Type B pancreatic cell (in vitro differentiated cells): ENCODE results near the gene ATF1. TPM values are rescaled to one million over a fixed set of nuclear protein-coding genes. Genes with fewer than 3 reads are reported as not detected.
"Not testable (repeated sequence)": the region's sequence is repeated elsewhere in the genome, so short reads cannot be mapped to it uniquely, and the experiment has no call there.

Experiments
- DNase-seq: peaks from one replicate; pipeline ENCODE4 v3.0.0; 2021; ENCODE audit warnings: mixed read lengths; ENCODE audit not compliant: unreplicated experiment; ENCODE audit errors: extremely low spot score
- H3K27ac Mint-ChIP-seq: 2 replicates; pipeline ENCODE4 v1.8.0; 2021; ENCODE audit warnings: mild to moderate bottlenecking, mixed read lengths
- H3K27me3 Mint-ChIP-seq: 2 replicates; pipeline ENCODE4 v1.8.0; 2021; ENCODE audit warnings: mixed read lengths
- H3K36me3 Mint-ChIP-seq: 2 replicates; pipeline ENCODE4 v1.8.0; 2021; ENCODE audit warnings: mixed read lengths
- H3K4me1 Mint-ChIP-seq: one replicate; pipeline ENCODE4 v1.8.0; 2021; ENCODE audit warnings: mixed read lengths; ENCODE audit not compliant: unreplicated experiment
- H3K4me3 Mint-ChIP-seq: 2 replicates; pipeline ENCODE4 v1.8.0; 2021; ENCODE audit warnings: mild to moderate bottlenecking, mixed read lengths
- H3K9me3 Mint-ChIP-seq: 2 replicates; pipeline ENCODE4 v1.8.0; 2021; ENCODE audit warnings: mixed read lengths
- CTCF ChIP-seq: fragments of 200-600 bp; sonication (generic); conservative IDR thresholded peaks from 2 replicates; pipeline ENCODE4 v1.5.0; 2021; ENCODE audit warnings: antibody characterized with exemption, mild to moderate bottlenecking
- total RNA-seq: library from RNA; stranded (reverse); gene quantifications from 2 replicates; pipeline ENCODE4 v1.2.1, GENCODE V29; 2021; ENCODE audit warnings: low replicate concordance

ATF1 gene
- total RNA-seq, 1 donor from 2014 or later = 32.9 TPM

- H3K36me3 Mint-ChIP-seq = peaks cover 32% of the 10 kb centered on the region
- DNase-seq = no peak
- H3K4me1 Mint-ChIP-seq = no peaks in the 10 kb centered on the region
- H3K4me3 Mint-ChIP-seq = no peak overlapping the region
- no peak overlapping the region for H3K27ac Mint-ChIP-seq
- H3K9me3 Mint-ChIP-seq = peaks cover 11% of the 10 kb centered on the region
- H3K27me3 Mint-ChIP-seq = no peaks in the 10 kb centered on the region
- TF ChIP-seq CTCF = no peak
These were observed 39.5 kb downstream of the ATF1 start for GRCh38 chr12:50803230-50803875.

DNA sequence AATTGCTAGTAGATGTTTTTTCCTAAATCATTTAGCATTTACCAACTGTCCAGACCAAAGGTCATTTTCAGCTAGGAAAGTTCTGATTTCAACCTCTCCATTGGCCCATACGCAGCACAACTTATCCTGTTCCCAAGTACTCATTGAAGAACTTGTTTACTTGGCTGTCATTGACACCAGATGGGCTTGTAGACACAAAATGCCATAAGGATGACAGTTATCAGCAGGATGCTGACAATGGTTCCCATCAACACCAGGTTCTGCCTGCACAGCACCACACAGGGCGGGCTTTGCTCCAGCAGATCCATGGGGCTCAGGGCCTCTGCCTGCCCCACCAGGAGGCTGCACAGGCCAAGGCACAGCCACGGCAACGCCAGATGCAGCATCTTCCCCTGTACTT, 42.3 kb downstream of the ATF1 start:
- H3K36me3 Mint-ChIP-seq = peaks cover 22% of the 10 kb centered on the region
- TF ChIP-seq CTCF = no peak
- no peak overlapping the region for H3K4me3 Mint-ChIP-seq
- no peaks in the 10 kb centered on the region for H3K9me3 Mint-ChIP-seq
- H3K27ac Mint-ChIP-seq = no peak overlapping the region
- no peaks in the 10 kb centered on the region for H3K4me1 Mint-ChIP-seq
- no peaks in the 10 kb centered on the region for H3K27me3 Mint-ChIP-seq
- DNase-seq = no peak

DNA sequence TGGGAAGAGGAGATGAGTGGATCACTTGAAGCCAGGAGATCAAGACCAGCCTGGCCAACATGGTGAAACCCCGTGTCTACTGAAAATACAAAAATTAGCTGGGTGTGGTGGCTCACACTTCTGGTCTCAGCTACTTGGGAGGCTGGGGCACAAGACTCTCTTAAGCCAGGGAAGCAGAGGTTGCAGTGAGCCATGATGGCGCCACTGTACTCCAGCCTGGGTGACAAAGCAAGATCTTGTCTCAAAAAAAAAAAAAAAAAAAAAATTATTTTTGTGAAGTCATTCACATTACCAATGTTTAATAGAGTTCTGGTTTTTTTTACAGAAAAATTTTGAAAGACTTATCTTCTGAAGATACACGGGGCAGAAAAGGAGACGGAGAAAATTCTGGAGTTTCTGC, 45.2 kb downstream of the ATF1 start:
- not testable (repeated sequence) for DNase-seq, H3K27ac Mint-ChIP-seq, H3K9me3 Mint-ChIP-seq, H3K4me1 Mint-ChIP-seq, H3K4me3 Mint-ChIP-seq, H3K27me3 Mint-ChIP-seq
- peaks cover 27% of the 10 kb centered on the region for H3K36me3 Mint-ChIP-seq

- H3K27ac Mint-ChIP-seq, DNase-seq, H3K9me3 Mint-ChIP-seq, H3K4me3 Mint-ChIP-seq, H3K4me1 Mint-ChIP-seq, H3K27me3 Mint-ChIP-seq: not testable (repeated sequence)
- H3K36me3 Mint-ChIP-seq = peaks cover 38% of the 10 kb centered on the region
These were observed 51.0 kb downstream of the ATF1 start for GRCh38 chr12:50814921-50815320.

DNA sequence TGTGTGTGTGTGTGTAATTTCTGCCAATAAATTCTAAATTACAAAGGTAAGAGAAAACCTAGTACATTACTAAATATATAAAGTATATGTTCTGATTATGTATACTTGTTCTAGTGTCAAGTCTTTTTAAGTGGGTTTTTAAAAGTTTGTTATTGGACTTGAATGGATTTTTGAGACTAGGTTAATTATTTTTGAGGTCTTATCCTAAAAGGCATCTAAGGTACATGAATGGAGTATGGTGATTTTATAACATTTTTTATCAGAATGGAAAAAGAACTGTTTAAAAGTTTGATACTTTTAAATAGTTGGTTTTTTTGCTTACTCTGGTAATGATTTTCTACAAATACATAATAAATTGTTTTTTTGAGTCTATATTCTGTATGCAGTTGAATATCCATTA, 56.3 kb downstream of the ATF1 start:
- no peaks in the 10 kb centered on the region for H3K4me1 Mint-ChIP-seq
- no peaks in the 10 kb centered on the region for H3K27me3 Mint-ChIP-seq
- no peak for DNase-seq
- no peak overlapping the region for H3K27ac Mint-ChIP-seq
- no peak for TF ChIP-seq CTCF
- no peaks in the 10 kb centered on the region for H3K9me3 Mint-ChIP-seq
- H3K4me3 Mint-ChIP-seq = no peak overlapping the region
- H3K36me3 Mint-ChIP-seq = peaks cover 15% of the 10 kb centered on the region

- Mint-ChIP-seq H3K9me3 (no peaks in the 10 kb centered on the region), H3K27me3 (no peaks in the 10 kb centered on the region), H3K36me3 (peaks cover 4% of the 10 kb centered on the region), H3K27ac (no peak overlapping the region), H3K4me1 (no peaks in the 10 kb centered on the region), H3K4me3 (no peak overlapping the region)
- DNase-seq = no peak
- TF ChIP-seq CTCF = no peak
These were observed 58.2 kb downstream of the ATF1 start for GRCh38 chr12:50822082-50822481.

DNA sequence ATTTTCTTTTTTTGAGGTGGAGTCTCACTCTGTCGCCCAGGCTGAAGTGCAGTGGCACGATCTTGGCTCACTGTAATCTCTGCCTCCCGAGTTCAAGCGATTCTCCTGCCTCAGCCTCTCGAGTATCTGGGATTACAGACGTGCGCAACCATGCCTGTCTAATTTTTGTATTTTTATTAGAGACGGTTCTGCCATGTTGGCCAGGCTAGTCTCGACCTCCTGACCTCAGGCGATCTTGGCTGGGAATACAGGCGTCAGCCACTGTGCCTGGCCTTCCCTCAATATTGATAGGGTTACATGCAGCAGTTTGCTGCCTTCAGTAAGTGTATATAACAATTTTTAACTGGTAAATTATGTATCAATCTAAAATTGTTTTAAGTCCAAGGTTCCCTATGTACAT, 59.8 kb downstream of the ATF1 start:
- H3K4me3 Mint-ChIP-seq, H3K9me3 Mint-ChIP-seq, H3K27me3 Mint-ChIP-seq: not testable (repeated sequence)

More for the DNA sequence above, 59.8 kb downstream of the ATF1 start:
- DNase-seq, H3K4me1 Mint-ChIP-seq, H3K27ac Mint-ChIP-seq, H3K36me3 Mint-ChIP-seq: not testable (repeated sequence)
